Adrenal gland (tissue), 5 donors: ENCODE data around the gene GATAD2A.

Experiments used
- CTCF ChIP-seq, 6 experiments: fragments of 450-650 bp in 4 of 6; fragments of 200-600 bp in 2 of 6; sonication (generic) in 1 of 6; IDR thresholded peaks; 1 replicate in 5 of 6; 2 replicates in 1 of 6; pipeline versions ENCODE4 v1.5.1 to v1.8.0; 2016 to 2021; ENCODE audit warnings: antibody characterized with exemption in 6 of 6, mild to moderate bottlenecking in 2 of 6, moderate library complexity in 1 of 6
- POLR2A ChIP-seq, 2 donors: fragments of 450-650 bp; IDR thresholded peaks; one replicate each; pipeline ENCODE4 v1.6.1; 2017; ENCODE audit warnings: antibody characterized with exemption in 2 of 2, mild to moderate bottlenecking in 2 of 2, moderate library complexity in 1 of 2
- donor health status: DM: no; HTN: no; CAD: no.

GRCh38 chr19:19451429-19452242 lies 46.2 kb downstream of the GATAD2A start:
- no peak for TF ChIP-seq CTCF (IDR thresholded peaks at IDR 0.05)
- TF ChIP-seq POLR2A (IDR thresholded peaks at IDR 0.05) = no peak
